GM10847 (cell line): ENCODE data around the gene SLC39A11.

Experiments used
- POLR2A ChIP-seq: IDR thresholded peaks from 2 replicates; pipeline ENCODE4 v1.6.1; 2011; ENCODE audit not compliant: insufficient read length; ENCODE audit errors: extremely low read depth

Gene SLC39A11

DNA sequence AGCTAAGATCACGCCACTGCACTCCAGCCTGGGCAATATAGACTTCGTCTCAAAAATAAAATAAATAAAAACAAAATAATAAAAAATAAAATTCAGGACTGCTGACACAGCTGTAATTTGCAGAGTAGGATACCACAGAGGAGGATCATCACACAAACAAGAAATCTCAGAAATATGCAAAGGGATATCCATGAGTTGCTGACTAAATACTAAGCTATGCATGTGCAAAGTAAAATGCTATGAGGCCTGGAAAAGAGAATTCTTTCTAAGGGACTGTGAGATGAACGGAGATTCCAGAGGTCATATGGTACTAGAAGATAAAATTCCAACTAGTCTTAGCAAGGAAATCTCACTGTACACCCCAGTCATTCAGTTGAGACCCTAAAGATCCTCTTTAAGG, 74.8 kb downstream of the SLC39A11 start:
- TF ChIP-seq POLR2A: no peak

DNA sequence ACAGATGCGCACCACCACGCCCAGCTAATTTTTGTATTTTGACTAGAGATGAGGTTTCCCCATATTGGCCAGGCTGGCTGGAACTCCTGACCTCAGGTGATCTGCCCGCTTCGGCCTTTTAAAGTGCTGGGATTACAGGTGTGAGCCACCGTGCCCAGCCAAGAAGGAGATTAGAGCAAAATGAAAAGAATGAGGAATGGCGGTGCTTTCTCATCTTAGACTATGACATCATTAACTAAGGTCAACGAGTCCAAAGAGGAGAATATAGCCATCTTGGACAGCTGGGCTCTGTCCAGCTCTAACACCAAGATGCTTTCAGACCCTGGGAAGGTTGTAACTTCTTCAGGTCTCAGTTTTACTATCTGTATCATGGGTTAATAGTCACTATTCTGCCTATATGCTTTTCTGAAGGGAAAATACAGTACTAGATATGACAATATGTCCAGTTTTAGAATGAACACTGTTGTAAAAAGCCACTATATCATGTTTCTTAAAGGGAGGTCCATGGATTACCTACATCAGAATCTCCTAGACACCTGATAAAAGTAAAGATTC, 76.7 kb downstream of the SLC39A11 start:
- TF ChIP-seq POLR2A: no peak

DNA sequence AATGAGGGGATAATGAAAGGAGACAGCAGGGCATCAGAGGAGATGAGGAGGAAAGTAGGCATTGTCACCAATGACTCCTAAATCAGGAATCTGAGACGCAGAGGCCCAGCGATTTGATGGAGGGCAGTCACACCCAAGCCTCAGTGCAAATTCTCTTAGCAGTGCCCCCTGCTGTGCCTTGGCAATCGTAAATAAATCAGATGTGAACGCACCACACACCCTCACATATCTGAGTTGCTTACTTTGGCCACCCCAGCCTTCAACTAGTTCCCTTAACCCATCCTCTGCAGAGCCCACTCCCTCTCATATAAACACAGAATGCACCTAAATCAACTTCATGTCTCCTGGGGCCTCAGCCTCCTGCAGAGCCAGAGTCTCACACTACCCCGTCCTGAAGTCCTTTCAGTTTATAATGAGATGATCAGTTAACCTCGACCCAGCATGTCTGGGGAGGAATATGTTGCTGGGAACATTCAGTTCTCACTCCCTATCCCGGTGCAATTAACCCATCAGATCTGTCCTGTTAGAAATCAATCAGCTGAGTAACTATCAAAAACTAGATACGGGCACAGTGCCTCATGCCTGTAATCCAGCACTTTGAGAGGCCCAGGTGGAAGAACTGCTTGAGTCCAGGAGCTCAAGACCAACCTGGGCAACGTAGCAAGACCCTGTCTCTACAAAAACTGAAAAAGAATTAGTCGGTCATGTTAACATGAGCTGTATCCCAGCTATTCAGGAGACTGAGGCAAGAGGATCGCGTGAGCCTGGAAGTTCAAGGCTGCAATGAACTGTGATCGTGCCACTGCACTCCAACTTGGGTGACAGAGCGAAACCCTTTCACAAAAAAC, 78.4 kb downstream of the SLC39A11 start:
- TF ChIP-seq POLR2A: no peak

DNA sequence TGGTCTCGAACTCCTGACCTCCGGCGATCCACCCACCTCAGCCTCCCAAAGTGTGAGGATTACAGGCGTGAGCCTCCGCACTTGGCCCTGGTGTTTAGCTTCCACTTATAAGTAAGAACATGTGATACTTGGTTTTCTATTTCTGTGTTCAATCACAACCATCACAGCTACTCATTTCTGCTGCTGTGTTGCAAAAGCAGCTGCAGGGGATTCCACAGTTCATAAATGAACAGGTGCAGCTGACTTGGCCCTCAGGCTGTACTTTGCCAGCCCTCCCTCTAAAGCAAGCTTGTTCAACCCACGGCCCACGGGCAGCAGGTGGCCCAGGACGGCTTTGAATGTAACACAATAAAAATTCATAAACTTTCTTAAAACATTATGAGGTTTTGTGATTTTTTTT, 79.2 kb downstream of the SLC39A11 start:
- no peak for TF ChIP-seq POLR2A

DNA sequence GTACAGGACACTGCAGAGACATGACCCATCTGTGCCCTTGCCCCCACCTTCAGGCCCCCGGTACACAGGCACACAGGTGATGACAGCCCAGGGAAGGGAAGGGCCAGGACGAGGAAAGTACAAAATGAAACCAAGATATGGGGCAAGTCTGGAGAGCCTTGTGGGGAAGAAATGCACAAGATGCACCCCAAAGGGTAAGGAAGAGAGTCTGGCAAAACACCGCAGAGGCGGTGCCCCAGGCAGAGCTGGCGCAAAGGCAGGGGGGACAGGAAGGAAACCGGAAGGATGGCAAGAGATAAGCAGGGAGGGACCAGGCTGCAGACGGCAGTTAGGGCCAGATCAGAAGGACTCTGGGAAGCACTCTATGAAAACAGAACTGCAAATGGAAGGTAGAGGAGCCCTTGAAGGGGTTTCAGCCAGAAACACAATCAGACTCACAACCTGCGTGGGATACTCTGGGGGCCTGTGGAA, 81.4 kb downstream of the SLC39A11 start:
- TF ChIP-seq POLR2A: no peak

DNA sequence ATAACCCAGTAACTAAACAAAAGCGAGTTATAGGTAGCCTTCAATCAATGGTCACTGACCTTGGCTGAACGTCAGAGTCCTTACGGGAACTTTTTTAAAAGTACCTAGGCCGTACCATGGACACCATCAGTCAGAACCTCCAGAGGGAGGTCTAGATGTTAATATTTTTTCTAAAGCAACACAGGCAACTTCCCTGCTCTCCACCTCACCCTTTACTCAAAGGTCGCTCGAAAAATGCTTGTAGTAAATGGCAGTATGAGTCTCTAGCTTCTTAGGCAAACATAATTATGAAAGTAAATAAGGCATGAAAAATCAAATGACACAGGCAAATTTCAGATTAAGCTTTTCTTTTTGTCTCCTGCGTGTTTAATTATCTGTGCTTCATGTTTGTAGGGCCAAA, 82.1 kb downstream of the SLC39A11 start:
- TF ChIP-seq POLR2A: no peak

DNA sequence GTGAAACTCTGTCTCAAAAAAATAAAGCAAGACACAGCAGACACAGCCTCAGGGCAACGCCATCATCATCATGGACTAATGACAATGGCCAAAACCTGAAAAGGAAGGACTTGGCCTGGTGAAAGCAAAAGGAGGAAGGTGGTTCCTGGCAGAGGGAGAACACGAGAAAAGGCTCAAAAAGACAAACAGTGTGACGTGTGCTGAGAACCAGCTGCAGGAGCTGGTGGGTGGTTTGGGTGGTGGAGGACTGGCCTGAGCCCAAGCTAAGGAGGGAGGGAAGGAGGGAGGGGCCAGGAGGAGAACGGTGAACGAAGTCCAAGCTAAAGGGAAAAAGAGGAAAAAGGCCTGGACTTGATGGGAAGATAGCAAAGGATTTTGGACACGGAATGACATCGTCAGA, 85.1 kb downstream of the SLC39A11 start:
- no peak for TF ChIP-seq POLR2A

DNA sequence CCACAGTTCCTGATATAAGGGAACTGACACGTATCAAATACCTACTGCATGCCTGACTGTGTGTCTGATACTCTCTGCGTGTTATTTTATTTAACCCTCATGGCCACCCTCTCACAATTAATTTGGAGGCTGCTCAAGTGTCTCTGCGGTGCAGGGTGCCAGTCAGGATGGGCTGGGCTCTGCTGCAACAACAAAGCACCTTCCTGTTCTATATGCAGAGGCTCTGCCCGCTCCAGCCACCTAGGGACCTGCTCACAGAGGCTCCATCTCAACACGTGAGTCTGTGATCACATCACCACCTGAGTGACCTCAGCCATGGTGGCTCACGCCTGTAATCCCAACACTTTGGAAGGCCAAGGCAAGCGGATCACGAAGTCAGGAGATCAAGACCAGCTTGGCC, 87.1 kb downstream of the SLC39A11 start:
- TF ChIP-seq POLR2A: no peak

DNA sequence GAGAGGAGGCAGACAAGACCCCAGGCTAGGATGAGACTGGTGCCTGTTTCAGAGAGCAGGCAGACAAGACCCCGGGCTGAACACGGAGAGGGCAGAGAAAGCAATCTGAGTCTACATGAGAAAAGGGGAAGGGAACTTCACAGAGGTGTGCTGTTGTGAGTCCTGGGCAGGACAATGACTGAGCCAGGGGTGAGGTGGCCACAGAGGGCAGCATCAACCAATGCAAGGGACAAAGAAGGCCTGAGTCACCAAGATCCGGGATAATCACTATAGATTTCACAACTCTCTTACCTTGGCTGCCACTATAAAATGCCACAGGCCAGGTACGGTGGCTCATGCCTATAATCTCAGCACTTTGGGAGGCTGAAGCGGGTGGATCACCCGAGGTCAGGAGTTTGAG, 89.0 kb downstream of the SLC39A11 start:
- no peak for TF ChIP-seq POLR2A

DNA sequence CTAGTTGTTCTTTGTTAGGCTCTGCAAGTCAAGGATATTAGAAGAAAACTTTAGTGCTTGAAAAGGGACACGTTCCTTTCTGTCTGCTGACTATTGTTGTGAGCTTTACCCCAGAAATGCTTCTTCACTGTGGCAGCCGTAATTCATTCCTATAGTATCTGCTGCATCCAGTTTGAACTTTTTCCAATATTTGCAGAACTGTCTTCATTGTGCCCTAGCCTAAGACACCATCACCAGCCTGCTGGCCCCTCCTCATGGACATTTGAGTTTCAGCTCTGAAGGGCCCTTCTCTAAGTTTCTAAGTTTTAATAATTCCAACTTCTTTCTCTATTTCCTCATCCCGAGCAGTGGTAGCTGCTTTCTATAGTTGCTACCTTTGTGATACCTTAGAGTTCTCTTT, 91.7 kb downstream of the SLC39A11 start:
- no peak for TF ChIP-seq POLR2A

DNA sequence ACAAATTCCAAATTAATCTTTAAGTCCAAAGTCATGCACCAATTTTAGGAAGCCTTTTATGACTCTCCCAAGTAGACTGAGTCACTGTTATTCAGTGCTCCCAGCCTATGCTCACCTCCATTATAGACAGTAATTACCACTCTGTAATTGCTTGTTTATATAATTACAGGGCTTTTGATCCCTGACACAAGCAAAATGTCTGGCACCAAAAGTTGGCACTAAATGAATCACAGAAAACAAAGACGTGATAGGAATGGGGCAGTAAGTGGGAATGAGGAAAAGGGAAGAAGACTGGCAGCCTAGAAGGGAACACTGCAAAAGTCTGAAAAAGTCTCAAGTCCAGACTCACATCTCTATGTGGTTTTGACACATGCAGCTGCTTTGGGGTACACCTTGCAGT, 94.1 kb downstream of the SLC39A11 start:
- no peak for TF ChIP-seq POLR2A

DNA sequence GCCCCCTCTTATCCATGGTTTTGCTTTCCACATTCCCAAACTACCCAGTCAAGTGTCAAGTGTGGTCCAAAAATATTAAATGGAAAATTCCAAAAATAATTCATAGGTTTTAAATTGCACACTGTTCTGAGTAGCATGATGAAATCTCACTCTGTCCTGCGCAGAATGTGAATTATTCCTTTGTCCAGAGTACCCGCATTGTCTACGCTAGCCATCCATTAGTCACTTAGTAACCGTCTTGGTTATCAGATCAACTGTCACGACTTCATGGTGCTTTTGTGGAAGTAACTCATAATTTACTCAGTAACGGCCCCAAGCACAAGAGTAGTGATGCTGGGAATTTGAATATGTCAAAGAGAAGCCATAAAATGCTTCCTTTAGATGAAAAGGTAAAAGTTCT, 94.9 kb downstream of the SLC39A11 start:
- TF ChIP-seq POLR2A: no peak

DNA sequence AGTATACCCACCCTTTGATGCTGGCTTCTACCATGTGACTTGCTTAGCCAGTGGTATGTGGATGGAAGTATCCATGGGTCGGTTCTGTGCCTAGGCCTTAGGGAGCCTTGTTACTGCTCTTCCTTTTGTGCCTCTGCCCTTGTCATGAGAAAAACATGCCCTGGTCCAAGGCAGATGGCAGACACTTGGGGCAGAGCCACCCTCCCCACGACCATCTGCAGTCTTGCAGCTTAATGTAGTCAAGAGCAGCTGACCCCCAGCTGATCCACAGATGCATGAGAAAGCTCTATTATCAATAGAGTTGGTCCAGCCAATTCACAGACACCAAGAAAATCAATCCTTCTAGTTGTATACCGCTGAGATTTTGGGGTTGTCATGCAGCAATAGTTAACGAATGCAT, 95.7 kb downstream of the SLC39A11 start:
- TF ChIP-seq POLR2A: no peak

DNA sequence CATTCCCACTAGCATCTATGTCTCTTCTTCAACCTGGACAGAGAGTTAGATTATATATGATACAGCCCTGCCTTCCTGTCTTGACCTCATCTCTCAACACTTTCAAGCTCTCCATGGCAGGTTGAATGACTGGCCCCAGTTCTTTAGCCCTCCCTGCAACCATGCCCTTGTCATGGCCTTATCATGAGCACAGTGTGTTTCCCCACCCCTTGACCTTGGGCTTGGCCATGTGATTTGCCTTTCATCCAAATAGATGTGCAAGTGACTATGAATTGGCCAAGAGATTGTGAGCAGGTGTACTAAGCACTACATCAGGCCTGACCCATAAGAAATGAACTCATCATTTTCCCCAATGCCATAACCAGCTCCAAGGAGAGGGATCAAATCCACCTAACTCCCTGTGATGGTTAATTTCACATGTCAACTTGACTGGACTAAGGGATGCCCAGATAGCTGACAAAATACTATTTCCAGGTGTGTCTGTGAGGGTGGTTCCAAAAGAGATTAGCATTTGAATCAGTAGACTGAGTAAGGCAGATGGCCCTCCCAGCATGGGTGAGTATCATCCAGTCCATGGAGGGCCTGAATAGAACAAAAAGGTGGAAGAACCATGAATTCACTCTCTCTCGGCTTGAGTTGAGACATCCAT, 97.4 kb downstream of the SLC39A11 start:
- no peak for TF ChIP-seq POLR2A

DNA sequence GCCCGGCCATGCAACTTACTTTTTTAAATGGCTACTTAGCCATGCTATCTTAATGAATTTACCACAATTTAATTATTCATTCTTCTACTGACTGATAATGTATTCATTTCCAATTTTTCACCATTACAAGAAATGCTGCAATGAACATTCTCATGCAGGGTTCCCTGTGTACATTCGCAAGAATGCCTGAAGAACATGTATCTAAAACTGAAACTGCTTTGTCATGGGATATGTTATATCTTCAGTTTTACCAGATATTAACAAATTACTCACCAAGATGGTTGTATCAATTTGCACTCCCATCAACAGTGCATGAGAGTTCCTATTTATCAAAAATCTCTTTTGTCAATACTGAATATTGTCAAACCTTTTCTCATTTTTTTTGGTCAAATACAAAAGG, 100.8 kb downstream of the SLC39A11 start:
- TF ChIP-seq POLR2A: no peak

DNA sequence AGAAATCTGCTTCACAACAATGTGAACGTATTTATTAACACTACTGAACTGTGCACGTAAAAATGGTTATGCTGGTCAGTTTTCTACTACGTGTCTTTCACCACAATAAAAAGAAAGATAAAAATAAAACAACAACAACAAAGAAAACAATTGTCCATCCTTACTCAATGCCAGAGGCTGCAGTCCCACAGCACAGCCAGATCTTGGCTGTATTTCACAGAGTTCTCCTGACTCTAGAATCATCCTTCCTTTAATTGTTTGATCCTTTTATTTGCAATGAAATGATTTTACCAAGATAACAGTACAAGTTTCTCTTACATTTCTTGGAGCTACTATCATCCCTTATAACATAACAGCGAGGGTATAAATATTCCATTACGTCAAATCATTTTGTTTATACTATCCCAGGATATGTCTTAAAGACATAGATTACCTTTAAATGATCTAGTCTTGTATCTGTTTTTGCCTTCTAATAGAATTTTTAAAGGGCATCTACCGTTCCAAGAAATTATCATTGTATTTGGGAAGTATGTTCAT, 103.3 kb downstream of the SLC39A11 start:
- no peak for TF ChIP-seq POLR2A

DNA sequence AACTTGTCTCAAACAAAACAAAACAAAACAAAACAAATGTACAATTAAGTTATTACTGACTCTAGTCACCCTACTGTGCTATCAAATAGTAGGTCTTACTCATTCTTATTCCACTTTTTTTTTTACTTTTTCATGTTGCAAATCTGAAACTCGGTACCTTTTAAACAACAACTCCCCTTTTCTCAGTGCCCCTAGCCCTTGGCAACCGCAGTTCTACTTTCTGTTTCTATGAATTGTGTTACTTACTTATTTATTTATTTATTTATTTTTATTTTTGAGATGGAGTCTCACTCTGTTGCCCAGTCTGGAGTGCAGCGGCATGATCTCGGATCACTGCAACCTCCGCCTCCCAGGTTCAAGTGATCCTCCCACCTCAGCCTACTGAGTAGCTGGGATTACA, 104.0 kb downstream of the SLC39A11 start:
- TF ChIP-seq POLR2A: no peak

DNA sequence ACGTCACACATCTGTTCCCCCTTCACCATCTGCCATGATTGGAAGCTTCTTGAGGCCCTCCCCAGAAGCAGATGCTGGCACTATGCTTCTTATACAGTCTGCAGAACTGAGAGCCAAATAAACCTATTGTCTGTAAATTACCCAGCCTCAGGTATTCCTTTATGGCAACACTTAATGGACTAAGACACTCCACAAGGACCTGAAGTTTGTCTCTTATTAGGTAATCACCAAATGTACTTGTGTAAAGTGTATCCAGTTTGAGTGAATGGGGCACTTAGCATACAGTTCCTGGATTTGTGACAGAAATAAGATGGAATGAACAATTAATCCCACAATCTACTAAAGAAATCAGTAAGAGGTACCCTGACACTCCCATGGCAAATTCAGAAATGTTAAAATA, 105.3 kb downstream of the SLC39A11 start:
- TF ChIP-seq POLR2A: no peak
